HG02870 (cell line): ENCODE results near the gene ARL5A.
A peak's percentile ranks its signal among the peaks of the same experiment; 100 is the strongest.
"Not testable (repeated sequence)": the region's sequence is repeated elsewhere in the genome, so short reads cannot be mapped to it uniquely, and the experiment has no call there.

Source experiments
- ATAC-seq: cut with Tn5 transposase; IDR thresholded peaks from one replicate; pipeline ENCODE4 v1.9.1; 2021; ENCODE audit warnings: mild to moderate bottlenecking, moderate library complexity; ENCODE audit not compliant: unreplicated experiment

Gene ARL5A, protein sequence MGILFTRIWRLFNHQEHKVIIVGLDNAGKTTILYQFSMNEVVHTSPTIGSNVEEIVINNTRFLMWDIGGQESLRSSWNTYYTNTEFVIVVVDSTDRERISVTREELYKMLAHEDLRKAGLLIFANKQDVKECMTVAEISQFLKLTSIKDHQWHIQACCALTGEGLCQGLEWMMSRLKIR

GRCh38 chr2:151828143-151828889 is at the start of gene ARL5A:
ARL5A (minus strand) TSS chr2:151828421; CDS start chr2:151828176, 245 bp downstream.
- ATAC-seq, result peak; percentile 95

GRCh38 chr2:151875631-151876030 is 47.4 kb upstream of the ARL5A start:
- not testable (repeated sequence) for ATAC-seq

DNA sequence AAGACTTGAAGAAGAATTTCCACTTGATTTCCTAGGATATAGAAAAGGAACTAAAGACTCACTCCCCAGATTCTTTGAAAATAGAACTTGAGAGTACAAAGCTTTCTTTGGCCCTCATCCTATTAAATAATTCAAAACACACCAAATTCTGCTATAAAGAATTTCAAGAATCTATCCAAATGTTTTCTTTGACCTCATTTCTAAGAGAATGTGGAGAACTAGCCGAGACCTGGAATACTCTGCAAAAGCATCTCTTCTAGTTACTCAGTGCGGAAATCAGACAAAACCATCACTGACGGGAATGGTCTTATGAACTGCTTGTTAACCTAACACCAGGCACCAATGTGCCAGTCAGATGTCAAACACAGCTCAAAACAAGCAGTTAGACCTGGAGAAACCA is 44.2 kb upstream of the ARL5A start:
- ATAC-seq, result no peak

DNA sequence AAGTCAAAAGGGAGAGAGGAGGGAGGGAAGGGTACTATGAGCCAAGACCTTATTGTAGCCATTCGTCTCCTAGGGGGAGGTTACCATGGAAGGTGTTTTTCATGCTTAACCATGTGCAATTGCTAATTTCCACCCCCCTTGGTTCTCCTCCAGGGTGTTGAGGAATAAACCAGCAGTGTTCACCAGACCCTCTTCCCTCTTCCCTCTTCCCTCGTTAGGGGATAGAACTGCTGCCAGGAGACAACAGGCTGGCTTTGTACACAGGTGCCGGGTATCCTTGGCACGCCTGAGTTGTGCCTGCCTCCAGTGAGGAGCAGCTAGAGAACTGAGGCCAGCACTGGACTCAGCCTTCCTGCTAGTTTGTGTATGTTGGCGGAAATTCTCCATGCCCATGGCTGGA is 41.1 kb upstream of the ARL5A start:
- ATAC-seq, result no peak

DNA sequence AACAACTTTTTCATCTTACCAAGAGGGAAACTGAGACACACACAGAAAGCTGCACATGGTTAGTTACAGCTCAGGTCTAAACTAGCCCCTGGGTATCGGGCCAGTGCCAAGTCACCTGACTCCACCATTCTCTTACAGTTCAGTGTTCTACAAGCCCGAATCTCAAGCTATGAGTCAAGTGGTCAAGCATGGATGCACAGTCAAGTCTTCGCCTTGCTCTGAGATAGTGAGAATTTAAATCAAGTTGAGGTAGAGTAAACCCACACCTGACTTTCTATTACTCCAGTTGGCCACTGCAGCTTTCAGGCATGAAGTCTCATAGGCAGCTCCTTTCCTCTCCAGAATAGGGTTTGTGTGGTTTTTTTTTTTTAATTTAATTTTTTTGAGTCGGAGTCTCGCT is 34.5 kb upstream of the ARL5A start:
- ATAC-seq, result peak; percentile 99

DNA sequence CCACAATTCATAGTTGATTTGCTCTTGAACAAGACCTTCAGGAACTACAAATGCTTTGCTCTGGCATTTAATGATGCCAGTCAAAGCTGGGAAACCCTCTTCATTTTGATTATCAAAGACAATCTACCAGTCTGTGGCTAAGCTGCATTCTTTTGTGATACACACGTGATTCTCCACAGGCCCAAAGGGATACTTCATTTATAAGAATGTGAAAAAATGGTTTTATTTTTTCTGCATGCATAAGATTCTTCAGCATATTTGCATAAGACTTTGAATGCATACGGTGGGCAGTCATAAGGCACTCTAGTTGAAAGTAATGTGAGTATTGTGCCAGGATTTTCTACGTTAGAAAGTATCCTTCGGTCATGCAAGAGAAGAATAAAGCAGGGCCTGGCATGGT is 33.0 kb upstream of the ARL5A start:
- no peak for ATAC-seq

DNA sequence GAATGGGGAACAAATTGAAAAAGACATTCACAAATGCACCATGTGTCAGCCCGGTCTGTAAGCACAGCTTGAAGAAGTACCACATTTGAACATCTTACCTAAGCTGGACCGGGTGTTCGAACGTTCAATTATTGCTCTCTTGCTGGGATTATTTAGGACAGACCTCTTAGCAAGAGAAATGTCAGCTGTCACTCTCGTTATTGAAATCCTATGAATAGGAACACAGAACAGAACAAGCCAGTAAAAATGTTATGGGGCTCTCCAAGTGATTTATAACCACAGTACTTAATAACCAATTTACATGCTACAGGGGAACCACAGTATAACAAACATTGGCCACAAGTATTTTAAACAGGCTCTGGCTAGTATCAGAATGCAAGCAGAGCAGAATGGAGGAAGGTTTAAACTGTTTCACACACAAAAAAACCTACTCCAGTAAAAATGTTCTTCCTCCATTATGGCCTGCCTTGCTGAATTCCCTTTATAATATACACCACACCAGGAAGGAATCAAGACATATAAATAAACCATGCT is 32.5 kb upstream of the ARL5A start:
- no peak for ATAC-seq

DNA sequence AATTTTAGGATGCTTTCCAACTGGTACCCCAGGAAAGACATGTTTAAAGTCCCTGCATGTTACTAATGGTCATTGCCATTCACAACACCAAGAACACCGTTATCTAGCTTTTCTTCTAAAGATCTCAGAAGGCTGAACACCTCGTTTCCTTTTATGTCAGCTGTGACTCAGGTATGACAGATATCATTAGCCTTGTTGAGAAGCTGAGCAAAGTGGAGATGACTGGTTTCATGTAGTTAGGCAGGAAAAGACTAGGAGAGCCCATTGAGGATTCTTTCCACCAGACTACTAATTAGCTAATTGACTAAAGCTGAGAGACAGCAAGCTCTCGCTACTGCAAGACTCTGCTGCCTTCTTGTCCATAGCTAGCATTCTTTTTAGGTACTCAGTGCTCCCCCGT is 32.0 kb upstream of the ARL5A start:
- ATAC-seq, result no peak

- ATAC-seq, result no peak
These were observed 29.4 kb upstream of the ARL5A start for GRCh38 chr2:151857650-151858049.

GRCh38 chr2:151855111-151855510 is 26.9 kb upstream of the ARL5A start:
- ATAC-seq, result no peak

GRCh38 chr2:151853070-151853758 is 25.0 kb upstream of the ARL5A start:
- no peak for ATAC-seq

DNA sequence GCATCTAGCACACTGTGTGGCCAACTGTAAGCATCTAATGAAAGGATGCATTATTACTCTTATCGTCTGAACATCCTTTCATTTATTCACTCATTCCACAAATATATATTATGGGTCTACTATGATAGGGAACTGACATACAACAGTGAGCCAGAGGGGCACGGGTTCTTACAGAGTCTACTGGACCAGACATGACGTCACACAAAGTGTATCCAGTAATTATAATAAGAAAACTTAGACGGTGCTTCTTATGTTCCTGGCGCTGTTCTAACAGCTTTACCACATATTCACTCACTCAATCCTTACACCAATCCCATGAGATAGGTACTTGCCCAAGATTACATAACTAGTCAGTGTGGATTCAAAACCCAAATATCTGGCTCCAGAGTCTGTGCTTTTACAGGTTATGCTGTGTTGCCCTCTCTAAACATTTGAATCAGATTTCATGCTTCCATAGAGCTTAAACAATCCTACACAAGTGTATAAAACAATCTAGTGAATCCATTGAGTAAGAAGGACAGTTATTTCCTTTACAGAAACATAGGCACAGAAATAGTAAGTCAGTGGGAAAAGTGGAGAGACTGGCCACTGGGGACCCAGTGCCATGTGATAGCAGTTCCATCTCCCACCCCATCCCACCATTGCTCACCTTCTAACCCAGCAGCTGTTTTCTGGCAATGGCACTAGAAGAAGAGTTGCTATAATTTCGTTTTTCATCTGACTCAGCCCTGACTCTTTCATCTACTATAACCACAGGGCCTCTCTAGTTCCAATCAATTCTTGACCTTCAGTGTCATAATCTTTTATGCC is 24.2 kb upstream of the ARL5A start:
- ATAC-seq, result no peak

GRCh38 chr2:151851761-151852160 is 23.5 kb upstream of the ARL5A start:
- ATAC-seq, result no peak

- ATAC-seq, result no peak
These were observed 21.3 kb upstream of the ARL5A start for GRCh38 chr2:151849413-151850010.

DNA sequence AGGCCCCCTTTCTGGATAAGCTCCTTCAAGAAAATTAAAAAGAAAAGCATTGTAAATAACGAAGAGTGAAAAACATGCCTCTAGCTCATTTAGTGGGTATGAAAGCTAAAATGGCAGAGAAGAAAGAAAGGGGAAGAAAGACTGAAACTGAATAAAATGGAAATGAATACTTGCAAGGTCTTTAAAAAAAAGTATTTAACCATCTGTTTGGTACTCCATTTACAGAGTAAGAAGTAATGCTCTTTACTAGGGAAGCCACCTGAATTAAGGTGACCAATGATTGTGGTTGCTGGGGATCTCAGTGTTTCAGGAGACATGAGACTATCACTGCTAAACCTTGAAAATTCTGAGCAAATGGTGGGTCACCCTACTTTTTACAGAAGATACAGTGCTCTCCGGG is 17.7 kb upstream of the ARL5A start:
- peak; percentile 67 for ATAC-seq

DNA sequence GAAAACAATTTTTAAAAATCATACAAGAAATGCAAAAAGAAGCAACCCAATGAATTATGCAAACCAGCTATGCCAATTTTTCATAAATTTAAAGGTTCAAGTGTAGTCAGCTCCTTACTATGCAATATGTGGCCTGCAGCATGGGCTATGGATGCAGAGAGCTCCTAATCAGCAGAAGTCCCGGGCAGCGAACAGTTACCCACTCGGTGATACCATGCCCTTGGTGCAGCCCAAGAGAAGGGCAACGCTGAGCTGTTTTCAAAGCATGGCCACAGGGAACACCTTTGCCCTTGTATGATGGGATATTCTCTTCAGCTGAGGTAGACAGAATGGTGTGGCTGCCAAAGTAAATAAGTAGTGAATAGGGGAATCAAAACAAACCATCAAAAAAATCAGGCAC is 17.3 kb upstream of the ARL5A start:
- ATAC-seq, result no peak

DNA sequence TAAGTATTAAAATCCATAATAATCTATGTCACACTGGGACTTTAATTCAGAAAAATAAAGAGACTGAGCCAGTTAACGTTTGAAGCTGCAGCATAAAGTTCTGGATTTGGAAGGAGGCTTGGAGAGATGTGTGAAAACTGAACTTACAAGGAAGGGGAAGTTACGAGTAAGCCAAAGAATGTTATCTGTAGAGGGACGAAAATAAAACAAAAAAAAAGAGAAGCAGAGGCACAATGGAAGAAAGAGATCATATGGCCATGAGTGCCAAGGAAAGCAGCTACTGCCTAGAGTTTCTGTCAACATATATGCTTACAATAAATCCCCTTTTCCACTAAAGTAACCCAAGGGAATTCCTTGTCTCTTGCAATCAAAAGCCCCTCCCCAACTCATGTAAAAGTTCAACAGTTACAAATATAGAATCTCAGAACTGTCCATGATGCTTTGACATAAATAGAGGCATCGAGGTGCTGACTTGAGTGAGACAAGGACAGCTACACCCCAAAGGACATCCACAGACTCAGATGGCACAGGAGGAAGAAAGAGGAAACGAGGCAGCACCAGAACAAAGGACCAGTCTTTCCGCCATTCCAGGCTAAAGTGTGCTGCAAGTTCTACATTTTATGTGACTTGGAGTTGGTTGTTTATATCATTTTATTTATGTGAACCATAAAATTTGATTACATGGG is 16.1 kb upstream of the ARL5A start:
- ATAC-seq, result no peak

DNA sequence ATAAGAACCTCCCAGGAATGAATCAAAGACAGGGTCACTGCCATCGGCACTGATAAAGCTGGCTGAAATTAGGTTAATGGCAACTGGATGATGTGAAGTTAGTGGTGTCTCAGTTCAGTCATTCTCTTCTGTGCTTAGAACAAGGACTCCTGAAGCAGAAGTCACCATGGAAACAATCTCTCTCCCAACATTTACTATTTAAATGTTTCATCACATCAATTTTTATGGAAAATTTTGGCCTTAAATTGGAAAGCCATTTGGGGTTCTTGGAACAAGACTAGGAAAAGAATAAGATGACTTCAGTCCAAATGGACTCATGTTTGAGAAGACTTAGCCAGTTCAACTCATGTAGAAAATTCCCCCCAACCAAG is 15.5 kb upstream of the ARL5A start:
- ATAC-seq, result no peak

- ATAC-seq, result peak; percentile 15
These were observed 14.8 kb upstream of the ARL5A start for GRCh38 chr2:151842830-151843690.
